Motor neuron (in vitro differentiated cells): ENCODE measurements around the gene ZC3H18. TPM values are rescaled to one million over a fixed set of nuclear protein-coding genes. Genes with fewer than 3 reads are reported as not detected.
A peak's percentile ranks its signal among the peaks of the same experiment; 100 is the strongest.

ENCODE experiments used
- ATAC-seq, 8 experiments: fragments of 200-7000 bp; cut with Tn5 transposase; replicated peaks in 6 of 8; 2 replicates each; pipeline ENCODE4 v1.8.0; 2021; ENCODE audit warnings: mild to moderate bottlenecking in 8 of 8, moderate library complexity in 8 of 8
- H3K27ac ChIP-seq, 2 donors: fragments of 250-450 bp; sonication (Bioruptor Pico); 2 replicates each; pipeline ENCODE4 v1.9.0; 2021; ENCODE audit warnings: antibody characterized with exemption in 2 of 2, mild to moderate bottlenecking in 2 of 2, moderate library complexity in 1 of 2
- H3K4me1 ChIP-seq, 2 donors: fragments of 250-450 bp; sonication (Bioruptor Pico); replicated peaks in 1 of 2; 2 replicates each; pipeline ENCODE4 v1.6.1; 2021; ENCODE audit warnings: antibody characterized with exemption in 2 of 2, mild to moderate bottlenecking in 2 of 2, moderate library complexity in 1 of 2
- H3K4me3 ChIP-seq, 5 donors: fragments of 250-450 bp; sonication (Bioruptor Pico); 2 replicates each; pipeline ENCODE4 v1.9.0; 2021; ENCODE audit warnings: antibody characterized with exemption in 5 of 5, mild to moderate bottlenecking in 5 of 5, moderate library complexity in 4 of 5
- WGBS, 10 experiments: fragments of 450-650 bp; shearing (Covaris generic); methylation state at CpG; one replicate each; pipeline ENCODE4 v1.0.0; 2022; 5-methylcytosine and 5-hydroxymethylcytosine counted together
- in situ Hi-C, 9 experiments: fragments of 400-800 bp; cut with MboI; loops; one replicate each; pipeline ENCODE4 v1.15.0; 2021; ENCODE audit warnings: low sequenced_read_pairs in 9 of 9, low pct_unique_long_range_greater_than_20kb in 2 of 9; ENCODE audit not compliant: unreplicated experiment in 9 of 9
- total RNA-seq, 8 experiments: library from RNA; unstranded; fragments of 300-600 nt; gene quantifications; 2 replicates each; pipeline versions ENCODE4 v1.2.3 to v1.2.4, GENCODE V29; 2022

ZC3H18 gene
- total RNA-seq, 8 experiments from 2014 or later, result 13.9 to 36.9 (median 18.4) TPM

- no peak for ATAC-seq
- 94 to 100% (median 100%) methylated on average over 1 to 7 of the region's 23 CpGs; no CpG with 5 or more reads in 7 of the 10 experiments for WGBS, 10 experiments
- Histone ChIP-seq H3K27ac (no peak overlapping the region), H3K4me1 (peaks cover 0 to 6% of the 10 kb centered on the region in 2 donors), H3K4me3 (no peak overlapping the region)
- in situ Hi-C loops, result no loop called here
Observed at GRCh38 chr16:88630941-88631340, 60.7 kb downstream of the ZC3H18 start.

GRCh38 chr16:88631384-88631783 lies 61.2 kb downstream of the ZC3H18 start:
- in situ Hi-C loops, result no loop called here
- WGBS, 10 experiments, result 25 to 77% (median 74%) methylated on average over 2 to 10 of the region's 16 CpGs; no CpG with 5 or more reads in 5 of the 10 experiments
- H3K4me1 ChIP-seq, result peaks cover 0 to 3% of the 10 kb centered on the region in 2 donors
- no peak overlapping the region for H3K4me3 ChIP-seq
- ATAC-seq, result no peak
- no peak overlapping the region for H3K27ac ChIP-seq

GRCh38 chr16:88631920-88632586 lies 61.9 kb downstream of the ZC3H18 start:
- ATAC-seq, result no peak
- 40 to 100% (median 94%) methylated on average over 2 to 9 of the region's 30 CpGs; no CpG with 5 or more reads in 3 of the 10 experiments for WGBS, 10 experiments
- in situ Hi-C loops, result no loop called here
- peaks cover 0 to 3% of the 10 kb centered on the region in 2 donors for H3K4me1 ChIP-seq
- no peak overlapping the region for H3K4me3 ChIP-seq
- H3K27ac ChIP-seq, result no peak overlapping the region

DNA sequence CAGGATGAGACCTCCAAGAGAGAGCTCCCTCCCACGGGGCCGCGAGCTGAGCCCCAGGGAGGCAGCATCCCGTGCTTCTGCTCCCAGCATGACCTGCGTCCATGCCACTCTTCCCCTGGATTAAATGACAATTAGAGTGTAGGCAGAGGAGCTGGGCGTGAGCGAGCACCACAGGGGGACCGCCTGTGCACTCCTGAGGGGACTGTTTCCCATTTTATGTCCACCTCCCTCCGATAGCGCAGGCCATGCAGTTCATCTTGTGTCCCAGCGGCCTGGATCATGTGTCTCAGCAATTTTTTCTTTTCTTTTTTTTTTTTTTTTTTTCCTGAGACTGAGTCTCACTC lies 62.4 kb downstream of the ZC3H18 start:
- peaks cover 0 to 3% of the 10 kb centered on the region in 2 donors for H3K4me1 ChIP-seq
- no peak for ATAC-seq
- in situ Hi-C loops, result no loop called here
- WGBS, 10 experiments, result 60 to 100% (median 82%) methylated on average over 1 to 8 of the region's 11 CpGs; no CpG with 5 or more reads in 4 of the 10 experiments
- no peak overlapping the region for H3K27ac ChIP-seq
- H3K4me3 ChIP-seq, result no peak overlapping the region

DNA sequence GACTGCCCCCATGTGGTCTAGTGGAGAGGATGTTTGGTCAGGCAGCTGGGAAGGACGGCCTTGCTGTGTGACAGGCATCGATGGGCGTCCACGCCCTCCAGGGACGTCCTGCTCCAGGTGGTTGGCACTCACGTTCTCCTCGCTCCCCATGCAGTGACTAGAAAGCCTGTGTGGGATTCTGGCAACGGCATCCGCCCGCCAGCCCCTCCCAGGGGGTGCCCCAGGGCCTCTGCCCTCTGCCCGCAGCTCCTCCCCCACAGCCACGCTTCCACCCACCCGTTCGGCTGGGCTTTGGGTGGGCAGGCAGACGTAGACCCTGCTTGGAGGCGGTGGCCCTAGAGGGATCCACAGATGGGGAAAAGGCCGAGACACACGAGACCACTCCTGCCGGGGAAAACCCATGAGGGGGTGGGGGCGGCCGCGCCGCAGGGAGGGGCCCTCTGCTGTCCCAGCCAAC lies 63.5 kb downstream of the ZC3H18 start:
- H3K27ac ChIP-seq, result no peak overlapping the region
- 60% methylated on average over 1 of the region's 23 CpGs; no CpG with 5 or more reads in 8 of the 10 experiments for WGBS, 10 experiments
- H3K4me1 ChIP-seq, result peaks cover 0 to 3% of the 10 kb centered on the region in 2 donors
- H3K4me3 ChIP-seq, result no peak overlapping the region
- in situ Hi-C loops, result no loop called here
- peak; percentile 3 to 51 (median 26) for ATAC-seq

DNA sequence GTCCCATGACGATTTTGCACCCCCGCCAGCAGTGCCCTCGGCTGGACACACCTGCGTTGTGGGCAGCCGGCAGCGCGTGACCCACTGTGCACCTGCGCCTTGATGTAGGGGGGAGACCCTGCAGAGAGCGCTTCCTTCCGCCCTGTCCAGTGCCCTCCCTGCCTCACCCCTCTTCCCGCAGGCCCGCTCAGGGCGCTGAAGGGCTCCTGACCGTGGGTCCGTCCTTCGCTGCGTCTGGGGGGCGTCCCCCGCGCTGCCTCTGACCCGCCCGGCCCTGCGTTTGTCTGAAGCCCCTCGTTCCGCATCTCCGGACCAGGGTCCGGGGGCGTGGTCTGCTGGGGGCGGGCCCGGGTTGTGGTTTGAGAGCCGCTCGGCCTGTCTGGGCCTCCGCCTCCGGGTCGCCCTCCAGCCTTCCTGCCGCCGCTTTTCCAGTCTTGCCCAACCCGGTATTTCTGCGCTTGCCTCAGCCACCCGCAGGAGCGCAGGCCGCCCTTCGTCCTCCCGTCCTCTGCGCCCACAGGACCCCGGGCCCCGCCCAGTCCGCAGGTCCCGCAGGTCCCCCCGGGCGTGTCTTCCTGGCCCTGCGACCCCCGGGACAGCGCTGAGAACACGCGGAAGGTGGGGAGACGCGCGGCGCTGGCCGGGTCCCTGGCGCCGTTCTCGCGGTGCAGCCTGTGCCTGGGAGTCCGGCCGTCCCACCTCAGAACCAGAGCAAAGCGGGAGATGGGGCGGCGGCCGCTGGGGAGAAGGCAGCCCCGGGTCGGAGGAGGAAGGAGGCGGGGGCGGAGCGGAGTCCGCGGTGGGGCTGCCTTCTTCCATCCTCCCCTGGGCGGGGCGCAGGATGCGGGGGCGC lies 64.2 kb downstream of the ZC3H18 start:
- peak; percentile 3 to 74 (median 30) for ATAC-seq
- Histone ChIP-seq H3K4me1 (peaks cover 0 to 3% of the 10 kb centered on the region in 2 donors), H3K4me3 (peak overlapping the region in 1 of 5 donors; percentile 15), H3K27ac (no peak overlapping the region)
- 14 to 52% methylated on average over 9 to 12 of the region's 82 CpGs; no CpG with 5 or more reads in 8 of the 10 experiments for WGBS, 10 experiments
- in situ Hi-C loops, result no loop called here

GRCh38 chr16:88634994-88635670 lies 64.9 kb downstream of the ZC3H18 start:
- in situ Hi-C loops, result no loop called here
- no peak overlapping the region for H3K4me3 ChIP-seq
- no peak overlapping the region for H3K27ac ChIP-seq
- 0 to 40% (median 20%) methylated on average over 1 to 3 of the region's 28 CpGs; no CpG with 5 or more reads in 7 of the 10 experiments for WGBS, 10 experiments
- H3K4me1 ChIP-seq, result peaks cover 0 to 3% of the 10 kb centered on the region in 2 donors
- peak in 3 of 8 experiments; percentile 1 to 39 (median 35) for ATAC-seq

GRCh38 chr16:88635671-88636319 lies 65.6 kb downstream of the ZC3H18 start:
- no peak overlapping the region for H3K27ac ChIP-seq
- no peak overlapping the region for H3K4me3 ChIP-seq
- in situ Hi-C loops, result no loop called here
- 90 to 93% methylated on average over 3 to 8 of the region's 17 CpGs; no CpG with 5 or more reads in 8 of the 10 experiments for WGBS, 10 experiments
- ATAC-seq, result no peak
- peaks cover 0 to 3% of the 10 kb centered on the region in 2 donors for H3K4me1 ChIP-seq

DNA sequence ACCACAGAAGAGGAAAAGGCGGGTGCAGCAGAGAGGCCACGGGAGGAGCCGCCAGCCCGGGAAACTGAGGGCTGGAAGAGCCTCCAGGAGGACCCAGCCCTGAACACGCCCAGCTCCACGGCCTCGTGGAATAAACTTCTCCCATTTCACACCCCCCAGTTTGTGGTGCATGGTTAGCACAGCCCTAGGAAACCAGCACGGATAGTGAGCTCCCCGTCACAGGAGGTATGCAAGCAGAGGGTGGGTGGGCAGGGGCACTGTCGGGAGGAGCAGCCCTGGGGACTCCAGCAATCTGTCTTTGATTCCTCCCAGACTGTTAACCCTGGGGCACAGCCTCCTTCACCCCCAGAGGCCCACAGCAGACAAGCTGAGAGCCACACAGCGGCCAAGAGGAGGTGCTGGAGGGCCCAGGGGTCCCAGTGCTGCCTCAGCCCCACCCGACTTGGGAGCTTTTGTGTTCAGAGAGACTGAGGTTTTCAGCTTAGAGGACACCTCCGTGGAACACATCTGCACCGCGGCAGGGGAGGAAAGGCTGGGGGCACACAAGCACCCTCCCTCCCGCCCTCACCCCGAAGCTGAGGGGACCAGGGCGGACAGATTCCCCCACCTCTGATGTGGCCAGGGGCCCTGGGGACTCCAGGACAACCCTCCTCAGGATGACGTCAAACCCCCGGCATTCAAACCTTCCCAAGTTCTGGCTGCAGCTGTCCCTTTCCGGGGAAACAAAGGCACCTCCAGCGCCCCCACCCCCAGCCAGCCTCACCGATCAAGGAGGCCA lies 66.5 kb downstream of the ZC3H18 start:
- 30 to 80% (median 61%) methylated on average over 2 to 5 of the region's 23 CpGs; no CpG with 5 or more reads in 7 of the 10 experiments for WGBS, 10 experiments
- in situ Hi-C loops, result no loop called here
- Histone ChIP-seq H3K4me1 (peaks cover 0 to 3% of the 10 kb centered on the region in 2 donors), H3K27ac (no peak overlapping the region), H3K4me3 (no peak overlapping the region)
- ATAC-seq, result no peak

- H3K4me1 ChIP-seq, result peaks cover 0 to 3% of the 10 kb centered on the region in 2 donors
- H3K27ac ChIP-seq, result no peak within 1 kb of the TSS
- peak in 1 of 8 experiments; percentile 5 for ATAC-seq
- no peak within 1 kb of the TSS for H3K4me3 ChIP-seq
- 6 to 70% (median 60%) methylated on average over 1 to 4 of the region's 27 CpGs; no CpG with 5 or more reads in 5 of the 10 experiments for WGBS, 10 experiments
- in situ Hi-C loops, result no loop called here
Observed at GRCh38 chr16:88638323-88639230, 68.4 kb downstream of the ZC3H18 start, which contains the start of gene IL17C. Gene IL17C, plus strand, starts transcription at chr16:88638572. Its CDS starts 70 bp downstream, at chr16:88638642.
